ENCODE results near the gene PAPPA.

The PAPPA gene

DNA sequence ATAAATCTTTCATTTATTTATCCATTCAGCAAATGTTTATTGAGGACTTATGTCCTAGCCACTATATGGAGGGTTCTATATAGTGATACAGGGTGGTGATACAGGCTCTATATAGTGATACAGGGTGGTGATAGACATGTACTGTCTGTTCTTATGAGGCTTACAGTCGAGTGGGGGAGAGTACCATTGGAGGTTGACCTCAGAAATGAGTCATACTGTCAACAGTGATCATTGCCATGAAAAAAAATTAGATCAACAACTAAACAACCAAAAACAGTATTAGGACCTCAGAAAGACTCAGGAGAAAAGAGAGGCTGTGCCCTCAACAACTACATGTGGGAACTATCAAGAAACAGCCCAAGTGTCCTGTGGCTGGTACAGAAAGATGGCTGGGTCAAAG, 22.0 kb downstream of the PAPPA start:
- Histone ChIP-seq H3K9ac (no peak overlapping the region), H3K4me2 (ENCODE audit: low read length) (no peak overlapping the region), H3K27me3 (ENCODE audit: control insufficient read depth, insufficient read depth, low read length) (no peaks in the 10 kb centered on the region), H3K4me3 (ENCODE audit: low read depth, low read length) (no peak overlapping the region), H2AFZ (no peak overlapping the region), H3K27ac (no peak overlapping the region), H3K9me3 (ENCODE audit: control insufficient read depth, low read length) (no peaks in the 10 kb centered on the region), H3K36me3 (ENCODE audit: control insufficient read depth, insufficient read depth, low read length) (no peaks in the 10 kb centered on the region), H3K4me1 (peaks cover 29% of the 10 kb centered on the region), H3K79me2 (peaks cover 18% of the 10 kb centered on the region)
- TF ChIP-seq, protein P1, sequence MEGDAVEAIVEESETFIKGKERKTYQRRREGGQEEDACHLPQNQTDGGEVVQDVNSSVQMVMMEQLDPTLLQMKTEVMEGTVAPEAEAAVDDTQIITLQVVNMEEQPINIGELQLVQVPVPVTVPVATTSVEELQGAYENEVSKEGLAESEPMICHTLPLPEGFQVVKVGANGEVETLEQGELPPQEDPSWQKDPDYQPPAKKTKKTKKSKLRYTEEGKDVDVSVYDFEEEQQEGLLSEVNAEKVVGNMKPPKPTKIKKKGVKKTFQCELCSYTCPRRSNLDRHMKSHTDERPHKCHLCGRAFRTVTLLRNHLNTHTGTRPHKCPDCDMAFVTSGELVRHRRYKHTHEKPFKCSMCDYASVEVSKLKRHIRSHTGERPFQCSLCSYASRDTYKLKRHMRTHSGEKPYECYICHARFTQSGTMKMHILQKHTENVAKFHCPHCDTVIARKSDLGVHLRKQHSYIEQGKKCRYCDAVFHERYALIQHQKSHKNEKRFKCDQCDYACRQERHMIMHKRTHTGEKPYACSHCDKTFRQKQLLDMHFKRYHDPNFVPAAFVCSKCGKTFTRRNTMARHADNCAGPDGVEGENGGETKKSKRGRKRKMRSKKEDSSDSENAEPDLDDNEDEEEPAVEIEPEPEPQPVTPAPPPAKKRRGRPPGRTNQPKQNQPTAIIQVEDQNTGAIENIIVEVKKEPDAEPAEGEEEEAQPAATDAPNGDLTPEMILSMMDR (IDR thresholded peaks at IDR 0.05) = no peak

DNA sequence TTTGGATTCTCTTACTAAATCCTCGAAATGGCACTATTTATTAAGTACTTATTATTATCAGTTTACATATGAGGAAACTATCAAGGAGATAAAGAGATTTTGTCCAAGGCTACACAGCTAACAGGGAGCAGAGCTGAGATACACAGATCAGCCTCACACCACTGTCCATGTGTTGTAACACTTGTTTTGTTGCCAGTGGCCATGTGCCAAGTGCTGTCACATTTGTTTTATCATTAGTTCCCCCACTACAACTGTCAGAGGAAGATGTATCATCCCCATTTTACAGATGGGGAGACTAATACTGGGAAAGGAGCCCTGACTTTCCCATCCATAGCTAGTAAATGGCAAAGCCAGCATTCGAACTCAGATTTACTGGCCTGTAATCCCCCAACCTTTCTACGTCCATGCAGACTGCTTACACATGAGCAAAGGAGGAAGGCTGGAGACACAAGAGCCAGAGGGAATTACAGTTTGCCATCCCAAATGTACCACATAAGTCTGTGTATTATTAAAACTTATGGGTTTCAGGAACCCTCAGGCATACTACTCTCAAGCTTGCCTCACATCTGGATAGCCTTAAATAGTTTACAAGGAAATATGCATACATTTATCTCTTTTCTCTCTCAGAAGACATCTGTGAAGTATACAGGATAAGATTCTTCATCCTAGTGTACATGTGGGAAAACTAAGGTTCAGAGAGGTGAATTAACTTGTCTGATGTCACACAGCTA, 25.1 kb downstream of the PAPPA start:
- Histone ChIP-seq H3K27me3 (ENCODE audit: control insufficient read depth, insufficient read depth, low read length) (no peaks in the 10 kb centered on the region), H3K4me3 (ENCODE audit: low read depth, low read length) (no peak overlapping the region), H3K9me3 (ENCODE audit: control insufficient read depth, low read length) (no peaks in the 10 kb centered on the region), H3K36me3 (ENCODE audit: control insufficient read depth, insufficient read depth, low read length) (no peaks in the 10 kb centered on the region), H3K79me2 (peaks cover 19% of the 10 kb centered on the region), H3K27ac (no peak overlapping the region), H3K9ac (no peak overlapping the region), H2AFZ (no peak overlapping the region), H3K4me2 (ENCODE audit: low read length) (no peak overlapping the region), H3K4me1 (peaks cover 23% of the 10 kb centered on the region)
- TF ChIP-seq, protein P1 (IDR thresholded peaks at IDR 0.05) = no peak

DNA sequence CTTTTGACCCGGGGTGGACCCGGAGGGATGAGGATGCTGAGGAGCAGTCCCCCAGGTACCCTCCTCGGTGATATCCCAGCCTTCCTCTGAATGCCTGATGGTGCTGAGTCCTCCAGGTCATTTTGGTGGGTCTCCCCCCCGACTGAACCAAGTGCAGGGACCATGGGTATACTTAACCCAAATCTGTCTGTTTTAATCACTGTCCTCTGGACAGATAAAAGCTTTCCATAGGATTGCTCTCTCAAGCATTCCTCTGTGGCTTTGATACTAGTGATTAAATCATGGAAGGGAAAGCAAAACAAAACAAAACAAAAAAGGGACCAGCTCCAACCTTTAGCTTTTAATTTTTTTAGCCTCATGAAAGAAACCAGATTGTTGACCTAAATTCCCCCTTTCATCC, 26.0 kb downstream of the PAPPA start:
- no peak overlapping the region for H3K4me3 ChIP-seq (ENCODE audit: low read depth, low read length)
- no peak overlapping the region for H3K9ac ChIP-seq
- peaks cover 19% of the 10 kb centered on the region for H3K4me1 ChIP-seq
- H3K27ac ChIP-seq = no peak overlapping the region
- H2AFZ ChIP-seq = no peak overlapping the region
- peak overlapping the region; percentile 9 for H3K4me2 ChIP-seq (ENCODE audit: low read length)
- H3K27me3 ChIP-seq (ENCODE audit: control insufficient read depth, insufficient read depth, low read length) = no peaks in the 10 kb centered on the region
- no peaks in the 10 kb centered on the region for H3K9me3 ChIP-seq (ENCODE audit: control insufficient read depth, low read length)
- peaks cover 19% of the 10 kb centered on the region for H3K79me2 ChIP-seq
- TF ChIP-seq, protein P1 (IDR thresholded peaks at IDR 0.05) = no peak
- H3K36me3 ChIP-seq (ENCODE audit: control insufficient read depth, insufficient read depth, low read length) = no peaks in the 10 kb centered on the region

DNA sequence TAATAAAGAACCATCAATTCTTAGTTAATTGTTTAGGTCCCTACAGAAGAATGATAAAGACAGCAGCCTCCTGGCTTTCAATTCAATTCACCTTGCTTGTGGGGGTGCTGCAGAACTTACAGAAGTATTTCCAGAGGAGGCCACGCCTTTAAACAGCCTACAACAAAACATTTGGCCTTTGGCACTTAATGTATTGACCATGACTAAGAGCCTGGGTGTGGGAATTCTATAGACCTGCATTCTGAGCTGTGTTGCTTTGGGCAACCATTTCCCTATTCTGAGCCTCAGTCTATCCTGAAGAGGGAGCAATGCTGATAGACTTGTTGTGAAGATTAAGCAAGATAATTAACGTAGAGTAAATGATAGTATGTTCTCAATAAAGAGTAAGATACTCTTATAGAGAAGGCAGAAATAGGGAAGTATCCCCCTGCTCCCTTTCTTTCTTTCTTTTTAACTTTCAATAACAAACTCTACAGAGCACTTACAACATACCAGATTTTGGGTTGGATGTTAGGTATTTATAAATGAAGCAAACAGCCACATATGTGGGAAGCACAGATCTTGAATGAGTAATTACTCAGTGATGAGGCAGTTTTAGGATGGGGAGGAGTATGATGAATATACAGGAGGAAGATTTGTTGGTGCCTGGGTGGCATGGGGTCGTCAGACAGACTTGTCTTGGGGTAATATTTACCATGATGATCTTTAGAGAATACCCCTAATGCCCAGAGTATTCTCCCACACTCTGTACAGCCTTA, 28.4 kb downstream of the PAPPA start:
- no peak overlapping the region for H3K9ac ChIP-seq
- no peaks in the 10 kb centered on the region for H3K36me3 ChIP-seq (ENCODE audit: control insufficient read depth, insufficient read depth, low read length)
- H3K27ac ChIP-seq = no peak overlapping the region
- H3K4me3 ChIP-seq (ENCODE audit: low read depth, low read length) = no peak overlapping the region
- H3K4me2 ChIP-seq (ENCODE audit: low read length) = no peak overlapping the region
- no peaks in the 10 kb centered on the region for H3K27me3 ChIP-seq (ENCODE audit: control insufficient read depth, insufficient read depth, low read length)
- TF ChIP-seq, protein P1 (IDR thresholded peaks at IDR 0.05) = no peak
- H2AFZ ChIP-seq = no peak overlapping the region
- H3K4me1 ChIP-seq = peaks cover 19% of the 10 kb centered on the region
- peaks cover 15% of the 10 kb centered on the region for H3K79me2 ChIP-seq
- no peaks in the 10 kb centered on the region for H3K9me3 ChIP-seq (ENCODE audit: control insufficient read depth, low read length)

Measured in parathyroid adenoma (tissue), 2 donors.